KG1 (cell line): ENCODE data around the gene ZNF827.

ENCODE experiments used
- DNase-seq: peaks from one replicate; lab custom pipeline; 2025; lab: John Stamatoyannopoulos, UW

ZNF827 gene

DNA sequence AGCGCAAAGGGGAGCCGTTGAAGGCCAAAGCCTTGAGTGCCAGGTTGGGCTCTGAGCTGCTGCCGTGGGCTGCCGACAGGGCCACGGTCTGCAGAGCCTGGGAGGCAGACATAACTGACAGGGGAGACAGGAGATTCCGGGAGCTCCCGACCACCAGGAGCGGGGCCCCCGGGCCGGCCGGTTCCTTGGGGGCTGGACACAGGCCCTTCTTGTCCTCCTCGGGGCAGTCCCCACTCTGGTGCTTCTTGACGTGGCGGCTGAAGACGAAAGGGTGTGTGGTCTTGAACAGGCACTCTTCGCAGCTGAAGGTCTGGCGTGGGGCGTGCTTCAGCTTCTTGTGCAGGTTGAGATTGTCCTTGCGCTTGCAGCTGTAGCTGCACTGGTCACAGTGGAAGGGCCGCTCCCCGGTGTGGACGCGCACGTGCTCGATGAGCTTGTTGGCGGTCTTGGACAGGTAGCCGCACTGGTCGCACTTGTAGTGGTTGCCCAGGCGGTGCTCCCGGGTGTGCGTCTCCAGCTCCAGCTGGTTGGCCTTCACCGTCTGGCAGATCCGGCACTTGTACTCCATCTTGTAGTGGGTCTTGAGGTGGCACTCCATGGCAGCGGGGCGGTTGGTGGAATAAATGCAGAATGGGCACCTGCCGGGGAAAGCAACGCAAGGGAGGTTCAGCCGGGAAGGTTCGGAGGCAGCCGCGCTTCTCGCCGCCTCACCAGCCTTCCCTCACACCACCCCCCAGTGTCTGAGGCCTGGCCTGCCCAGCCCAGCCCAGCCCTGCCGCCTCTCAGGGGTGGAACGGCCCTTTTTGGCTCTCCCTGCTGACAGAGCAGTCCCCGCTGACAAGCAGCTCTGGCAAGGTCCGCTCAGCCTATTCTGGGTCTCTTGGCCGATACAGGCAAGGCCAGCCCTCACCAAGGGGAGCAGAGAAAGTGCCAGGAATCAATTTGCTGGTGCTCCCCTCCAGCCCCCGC lies 177.4 kb downstream of the ZNF827 start:
- DNase-seq, result no peak

DNA sequence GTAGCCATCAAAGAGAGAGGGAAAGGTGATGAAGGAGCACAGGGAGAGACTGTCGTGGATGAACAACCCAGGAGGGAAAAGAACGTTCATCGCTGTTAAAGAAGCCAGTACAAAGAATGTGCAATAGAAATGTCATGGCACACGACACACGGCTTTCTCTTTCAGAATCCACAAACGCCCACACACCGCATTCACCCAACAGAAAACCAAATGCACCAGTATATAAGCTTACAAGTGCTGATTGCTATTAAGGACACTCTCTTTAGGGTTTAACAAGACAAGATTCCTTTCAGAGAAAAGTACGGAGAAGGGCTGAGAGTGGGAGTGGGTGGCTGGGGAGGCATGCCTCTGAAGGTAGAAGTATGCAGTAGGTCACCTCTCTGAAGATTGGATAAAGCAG lies 178.4 kb downstream of the ZNF827 start:
- DNase-seq, result no peak

DNA sequence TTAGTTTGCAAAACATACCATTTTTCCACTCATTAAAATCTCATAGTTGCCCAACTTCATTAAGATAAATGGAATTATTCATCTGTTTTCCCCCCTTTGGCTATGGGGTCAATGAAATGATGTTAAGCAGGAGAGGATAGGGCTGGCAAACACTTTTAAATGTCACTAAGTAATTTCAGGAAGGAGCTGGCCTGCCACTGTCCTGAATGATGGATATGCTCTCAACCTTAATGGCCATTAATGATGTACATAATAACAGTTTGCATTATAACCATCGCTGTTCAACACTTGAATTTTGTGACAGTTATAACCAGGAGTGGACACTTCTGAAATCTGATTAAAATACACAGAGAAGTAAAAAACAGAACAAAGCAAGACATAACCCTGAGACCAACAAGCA lies 181.4 kb downstream of the ZNF827 start:
- no peak for DNase-seq

DNA sequence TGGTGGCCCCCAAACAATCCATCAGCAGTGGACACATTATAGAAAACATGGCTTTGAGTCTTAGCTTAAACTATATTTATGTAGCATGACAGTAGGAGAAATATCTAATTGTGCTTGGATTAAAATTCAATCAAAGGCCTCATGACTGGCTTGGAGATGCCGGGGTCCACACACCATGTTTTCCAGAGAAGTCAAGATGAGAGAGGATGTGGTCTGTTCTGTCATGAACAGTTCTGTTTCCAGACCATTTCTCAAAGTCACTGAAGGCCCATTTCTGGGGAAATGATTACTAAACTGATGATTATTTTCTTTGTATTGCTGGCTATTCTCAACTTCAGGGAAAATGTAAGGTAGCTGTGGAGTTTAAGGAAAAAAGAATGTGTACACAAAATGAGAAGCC lies 182.4 kb downstream of the ZNF827 start:
- DNase-seq, result no peak

DNA sequence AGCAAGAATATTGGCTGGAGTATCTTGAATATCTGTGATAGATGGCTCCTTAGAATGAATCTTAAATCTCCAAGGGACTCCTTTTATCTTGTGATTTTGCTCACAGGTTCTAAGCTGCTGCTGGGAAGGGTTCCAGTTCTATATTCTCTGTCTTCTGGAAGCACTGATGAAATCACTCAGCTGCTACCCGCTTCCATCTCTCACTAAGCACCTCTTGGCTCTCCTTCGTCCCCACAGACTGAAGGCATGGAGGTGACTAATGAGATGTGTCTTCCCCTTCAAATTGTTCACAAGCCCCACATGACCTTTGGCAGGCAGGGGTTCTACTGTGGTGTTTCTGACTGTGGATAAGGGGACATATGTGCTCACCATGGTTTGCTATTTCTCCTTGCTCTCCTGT lies 182.8 kb downstream of the ZNF827 start:
- no peak for DNase-seq

DNA sequence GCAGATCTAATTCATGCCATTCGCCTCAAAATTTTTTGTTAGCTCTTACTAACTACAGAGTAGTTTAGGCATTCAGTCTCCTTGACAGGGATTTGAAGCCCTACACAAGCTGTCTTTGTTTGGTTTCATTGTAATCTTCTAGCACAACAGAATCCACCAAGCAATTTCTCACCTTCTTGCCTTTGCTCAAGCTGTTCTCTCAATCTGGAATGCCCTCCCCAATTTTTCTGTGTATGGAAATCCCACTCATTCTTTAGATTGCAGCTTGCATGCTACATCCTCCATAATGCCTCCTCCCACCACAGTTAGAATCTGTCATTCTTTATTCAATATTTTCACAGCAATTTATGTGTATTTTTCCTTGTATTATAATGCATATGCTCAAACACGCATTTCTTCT lies 195.0 kb downstream of the ZNF827 start:
- no peak for DNase-seq

DNA sequence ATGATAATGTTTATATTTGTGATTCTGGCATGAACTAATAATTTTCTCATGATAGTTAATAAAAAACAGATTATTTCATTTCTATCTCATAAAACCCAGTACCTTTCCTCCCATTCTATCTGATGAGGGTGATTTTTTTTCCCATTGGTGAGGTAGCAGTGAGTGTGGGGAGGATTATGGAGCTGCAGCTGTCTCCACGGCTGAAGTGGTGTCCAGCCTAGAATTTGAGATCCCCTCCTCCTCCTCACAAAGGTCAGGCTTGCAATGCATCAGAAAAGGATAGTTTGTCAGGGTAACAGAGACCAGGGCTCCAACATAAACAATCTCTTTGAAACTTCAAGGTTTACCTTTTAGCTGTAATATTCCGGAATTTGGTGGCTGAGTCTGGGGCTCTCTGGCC lies 197.8 kb downstream of the ZNF827 start:
- DNase-seq, result no peak

DNA sequence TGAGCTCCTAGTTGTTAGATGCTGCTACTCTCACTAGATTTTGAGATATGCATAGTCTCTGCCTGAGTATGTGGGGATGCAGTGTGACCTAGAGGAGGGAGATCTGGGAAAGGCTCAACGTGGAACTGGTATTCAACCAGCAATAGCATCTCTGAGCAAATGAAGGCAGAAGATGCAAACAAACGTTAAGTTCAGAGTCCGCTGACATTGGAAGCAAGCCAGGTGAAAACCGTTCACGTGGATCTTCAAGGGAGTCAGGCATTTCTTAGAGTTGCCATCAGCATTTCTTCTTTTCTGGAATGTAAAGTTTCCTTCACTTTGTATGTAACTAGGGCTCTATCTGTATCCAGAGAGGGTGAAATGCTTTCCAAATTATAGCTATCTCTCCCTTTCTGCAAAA lies 198.8 kb downstream of the ZNF827 start:
- DNase-seq, result no peak

DNA sequence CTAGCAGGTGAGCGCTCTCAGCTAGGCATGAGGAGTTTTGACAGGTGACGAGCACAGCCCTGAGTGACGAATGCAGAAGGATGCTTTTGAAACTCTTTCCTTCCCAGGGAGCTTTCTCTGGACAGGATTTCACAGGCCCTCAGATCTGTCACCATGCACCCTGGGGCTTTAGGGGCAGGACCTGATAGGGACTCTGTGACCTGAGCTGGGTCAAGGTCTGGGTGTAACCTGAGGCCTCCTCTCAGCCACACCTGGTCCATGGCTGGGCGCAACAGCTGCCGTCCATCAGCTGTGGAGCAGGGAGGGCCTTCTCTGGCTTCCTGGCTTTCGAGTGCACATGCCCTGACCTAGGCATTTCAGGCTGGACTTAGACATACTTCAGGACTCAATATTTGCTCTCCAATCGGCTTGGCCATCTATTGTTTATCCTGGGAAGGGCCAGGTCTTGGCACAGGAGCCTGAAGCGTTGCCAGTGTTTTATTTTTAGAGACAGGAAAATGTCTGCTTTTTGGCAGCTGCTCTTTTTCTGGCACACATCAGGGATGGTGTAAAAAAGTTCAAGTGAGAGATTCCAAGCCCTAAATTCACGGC lies 202.3 kb downstream of the ZNF827 start:
- no peak for DNase-seq

DNA sequence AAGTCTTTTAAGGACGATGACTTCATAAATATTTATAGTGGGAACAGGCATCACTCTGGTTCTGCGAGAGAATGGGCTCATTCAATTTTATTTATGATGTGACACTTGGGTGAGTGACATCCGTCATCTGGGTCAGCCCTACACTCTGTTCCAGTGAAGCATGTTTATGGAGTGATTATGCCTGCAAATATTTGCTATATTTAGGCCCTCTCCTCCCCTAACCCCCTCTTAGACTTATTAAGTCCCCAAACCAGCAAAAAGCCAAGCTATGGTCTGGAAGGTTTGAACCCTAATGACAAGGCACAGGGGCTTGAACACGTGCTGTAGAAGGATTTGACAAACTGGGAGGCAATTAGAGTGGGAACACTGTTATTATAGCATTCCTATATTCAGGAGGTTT lies 202.8 kb downstream of the ZNF827 start:
- no peak for DNase-seq

DNA sequence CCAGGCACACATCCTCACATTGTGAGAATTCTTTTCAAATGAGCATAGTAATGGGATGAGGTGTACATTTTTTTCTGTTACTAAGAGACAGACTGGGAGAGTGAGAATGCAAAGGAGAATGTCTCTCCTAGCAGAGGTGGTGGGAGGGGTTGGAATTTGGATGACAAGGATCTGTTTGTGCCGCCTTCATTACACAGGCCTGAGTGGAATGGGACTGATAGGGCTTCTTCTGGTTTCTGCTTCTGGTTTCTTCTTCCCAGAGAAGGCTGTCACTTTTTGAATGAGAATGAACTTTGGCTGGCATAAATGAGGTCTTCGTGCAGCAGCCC lies 203.3 kb downstream of the ZNF827 start:
- no peak for DNase-seq

DNA sequence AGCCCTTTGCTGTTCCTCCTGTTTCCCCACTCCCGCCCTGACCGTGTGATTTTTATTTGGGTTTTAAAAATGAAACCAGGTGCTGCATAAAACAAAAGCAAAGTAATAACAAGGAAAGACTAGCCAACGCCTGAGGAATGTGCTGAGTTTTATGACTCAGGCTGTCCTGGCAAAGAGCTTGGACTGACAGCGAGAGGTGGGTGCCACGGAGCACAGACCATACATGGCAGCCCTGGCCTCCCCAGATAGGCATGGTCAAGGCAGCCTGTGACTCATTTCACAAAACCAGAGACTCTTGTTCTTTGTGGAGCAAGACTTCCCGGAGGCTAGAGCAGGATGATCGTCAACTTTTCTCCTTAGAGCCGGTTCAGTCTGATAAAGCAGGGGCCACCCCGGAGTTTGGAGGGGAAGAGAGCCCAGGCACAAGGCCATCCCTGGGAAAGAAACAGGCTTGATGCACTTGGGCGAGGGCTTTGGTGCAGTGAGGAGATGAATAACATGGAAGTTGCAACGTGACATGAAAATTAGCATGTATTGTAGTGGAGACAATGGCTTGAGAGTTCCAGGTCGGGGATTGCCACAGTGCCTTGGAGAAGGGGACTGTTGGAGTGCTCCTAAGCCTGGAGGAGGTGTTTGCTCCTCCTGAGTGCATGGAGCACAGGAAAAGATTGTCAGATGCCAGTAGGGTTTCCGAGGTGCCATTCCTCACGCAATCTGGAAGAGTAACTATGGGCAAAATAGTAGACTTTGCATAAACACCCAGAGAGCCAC lies 203.9 kb downstream of the ZNF827 start:
- DNase-seq, result no peak

DNA sequence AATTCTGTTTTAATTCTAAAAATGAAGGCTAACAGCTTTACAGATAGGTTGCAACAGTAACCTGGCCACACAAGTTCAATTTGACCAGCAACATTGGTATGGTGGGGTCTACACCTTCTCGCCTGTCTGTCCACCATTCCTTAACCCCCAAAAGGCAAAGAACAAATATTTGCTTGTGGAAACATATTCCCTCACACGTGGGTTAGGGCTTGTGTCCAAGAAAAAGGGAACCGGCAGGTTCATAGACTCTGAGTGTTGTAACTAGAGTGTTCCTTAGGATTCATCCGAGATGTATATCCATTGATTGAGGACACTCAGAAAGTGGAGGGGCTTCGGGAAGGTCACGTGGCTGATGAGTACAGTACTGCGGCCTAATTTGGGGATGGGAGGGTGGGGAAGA lies 204.6 kb downstream of the ZNF827 start:
- no peak for DNase-seq

DNA sequence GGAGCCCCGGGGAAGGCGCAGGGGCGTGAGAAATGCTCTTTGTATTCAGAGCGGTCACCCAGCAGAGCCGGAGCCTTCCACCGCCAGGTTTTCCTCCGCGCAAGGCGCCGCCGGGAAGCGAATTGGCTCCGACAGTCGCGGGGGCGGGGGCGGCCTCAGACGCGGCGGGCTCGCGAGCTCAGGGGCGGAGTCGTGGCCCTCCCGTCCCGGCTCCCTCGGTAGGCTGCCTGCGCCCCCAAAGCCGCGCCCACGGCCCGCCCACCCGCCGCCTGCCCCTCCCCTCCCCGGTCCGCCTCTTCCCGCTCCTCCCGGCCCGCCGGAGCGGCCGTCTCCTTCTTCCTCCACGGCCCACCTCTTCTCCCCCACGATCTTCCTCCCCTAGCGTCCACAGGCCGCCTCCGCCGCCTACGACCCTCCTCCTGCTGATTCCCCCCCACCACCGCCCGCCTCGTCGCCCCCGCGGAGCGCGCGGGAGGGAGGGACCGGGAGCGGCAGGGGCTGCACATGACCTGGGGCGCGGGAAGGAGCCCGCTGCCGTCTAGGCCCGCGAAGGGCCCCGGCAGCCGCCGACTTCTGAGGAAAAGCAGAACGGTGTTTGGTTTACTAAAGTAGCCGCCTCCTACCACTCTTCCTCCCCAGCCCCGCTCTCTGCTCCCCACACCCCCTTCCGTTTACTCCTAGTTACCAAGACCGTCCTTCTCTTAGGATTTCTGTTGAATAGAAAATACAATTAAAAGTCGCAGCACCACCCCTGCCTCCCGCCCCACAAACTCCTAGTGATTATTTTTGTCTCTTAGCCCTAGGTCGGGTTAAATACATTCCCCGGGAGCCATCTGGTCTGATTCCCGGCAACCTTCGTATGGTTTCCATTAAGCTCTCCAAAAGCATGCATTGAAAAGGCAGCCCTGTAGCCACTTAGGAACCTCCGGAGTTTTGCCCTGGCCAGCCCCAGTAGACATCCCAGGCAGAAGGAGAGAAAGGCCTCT lies 205.4 kb downstream of the ZNF827 start:
- peak; percentile 3 for DNase-seq

DNA sequence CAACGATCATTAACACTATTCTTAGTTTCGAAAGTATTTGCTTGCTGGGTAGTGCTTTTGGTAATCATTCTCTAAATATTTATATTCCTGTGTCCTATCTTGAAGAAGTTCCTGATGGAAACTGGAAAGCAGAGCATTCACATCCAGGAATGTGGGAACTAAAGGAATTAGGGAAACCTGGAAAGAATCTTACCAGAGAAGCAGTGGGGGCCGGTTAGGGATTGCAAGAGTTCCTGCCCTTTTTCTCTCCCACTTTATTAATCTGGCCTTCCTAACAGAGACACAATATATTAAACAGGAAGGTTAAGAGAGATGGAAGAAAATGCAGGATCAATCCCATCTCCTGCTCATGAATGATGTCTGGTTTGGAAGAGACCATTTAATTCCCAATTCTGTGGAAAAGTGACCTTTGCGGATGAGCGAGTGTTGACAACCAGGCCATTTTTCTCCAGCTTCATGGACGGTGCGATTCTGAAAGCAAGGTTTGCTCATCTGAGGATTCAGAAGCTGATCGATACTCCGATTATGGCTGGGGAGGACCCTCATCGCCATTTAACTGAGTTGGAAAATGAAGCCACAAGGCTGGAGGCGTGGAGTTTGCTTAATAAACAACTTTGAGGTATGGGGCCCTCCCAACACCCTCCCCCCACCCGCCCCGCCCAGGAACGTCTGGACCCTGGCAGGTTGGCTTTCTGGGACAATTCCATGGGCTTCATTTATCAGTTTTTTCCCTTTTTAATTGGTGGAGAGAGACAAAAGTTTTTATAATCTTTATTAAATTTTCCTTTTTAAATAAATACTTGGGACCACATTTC lies 206.4 kb downstream of the ZNF827 start:
- DNase-seq, result no peak

DNA sequence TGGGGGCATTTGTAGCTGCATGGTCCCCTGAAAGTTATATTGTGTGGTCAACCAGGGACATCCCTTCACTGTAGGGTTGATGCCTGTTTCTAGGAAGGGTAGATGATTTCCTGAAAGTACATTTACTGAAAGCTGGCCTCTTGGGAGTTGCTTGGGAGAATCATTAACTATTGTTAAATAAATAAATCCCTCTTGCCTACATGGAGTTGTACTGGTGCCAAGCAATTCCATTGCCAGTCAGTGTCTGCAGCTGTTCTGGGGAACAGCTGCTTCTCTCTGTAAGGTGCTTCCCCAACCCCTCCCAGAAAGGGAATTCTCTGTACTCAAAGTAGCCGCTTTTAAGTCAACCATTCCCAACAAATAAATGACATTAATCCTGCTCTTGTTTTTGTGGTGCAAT lies 207.6 kb downstream of the ZNF827 start:
- no peak for DNase-seq

DNA sequence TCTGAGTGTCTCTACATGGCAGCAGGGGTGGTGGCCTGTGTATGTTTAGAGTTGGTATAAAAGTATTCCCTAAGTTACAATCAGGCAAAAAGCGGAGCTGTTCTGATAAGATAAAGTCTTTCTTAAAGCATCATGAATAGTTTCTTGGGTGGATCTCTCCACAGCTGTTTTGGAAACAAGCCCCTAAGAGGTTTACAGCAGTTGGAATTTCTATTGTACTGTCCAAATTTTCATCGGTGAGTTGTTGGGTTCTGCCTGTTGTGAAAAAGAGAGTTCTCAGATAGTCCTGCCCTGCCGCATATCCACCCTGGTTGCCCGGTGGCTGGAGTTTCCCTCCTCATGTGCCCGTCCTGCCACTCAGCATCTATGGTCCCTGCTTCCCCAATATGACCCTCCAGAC lies 208.6 kb downstream of the ZNF827 start:
- no peak for DNase-seq

DNA sequence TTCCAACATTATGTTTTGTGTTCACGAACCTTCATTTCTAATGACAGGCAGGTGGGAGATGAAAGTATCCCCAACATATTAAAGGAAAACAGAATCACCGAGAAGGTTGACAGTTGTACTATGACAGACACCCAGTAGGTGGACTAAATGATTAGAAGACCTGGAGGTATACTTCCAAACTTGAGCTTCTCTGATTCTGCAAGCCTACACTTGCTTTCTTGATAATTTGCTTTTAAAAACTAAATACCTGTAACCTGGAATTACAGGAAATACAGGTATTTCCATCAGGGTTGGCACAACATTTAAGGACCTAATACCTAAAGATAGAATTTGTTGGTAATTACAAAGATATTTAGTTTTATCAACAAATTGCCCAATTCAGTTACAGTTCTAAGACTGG lies 215.3 kb downstream of the ZNF827 start:
- DNase-seq, result no peak

DNA sequence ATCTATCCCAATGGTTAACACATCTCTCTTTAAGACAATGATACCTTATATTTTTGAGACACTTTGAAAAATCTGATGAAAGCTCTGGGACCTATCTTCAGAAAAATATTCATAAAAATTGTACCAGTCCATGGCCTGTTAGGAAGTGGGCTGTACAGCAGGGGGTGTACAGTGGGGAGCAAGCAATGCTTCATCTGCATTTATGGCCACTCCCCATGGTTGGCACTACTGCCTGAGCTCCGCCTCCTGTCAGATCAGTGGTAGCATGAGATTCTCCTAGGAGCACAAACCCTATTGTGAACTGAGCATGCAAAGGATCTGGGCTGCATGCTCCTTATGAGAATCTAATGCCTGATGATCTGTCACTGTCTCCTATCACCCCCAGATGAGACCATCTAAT lies 216.1 kb downstream of the ZNF827 start:
- no peak for DNase-seq

DNA sequence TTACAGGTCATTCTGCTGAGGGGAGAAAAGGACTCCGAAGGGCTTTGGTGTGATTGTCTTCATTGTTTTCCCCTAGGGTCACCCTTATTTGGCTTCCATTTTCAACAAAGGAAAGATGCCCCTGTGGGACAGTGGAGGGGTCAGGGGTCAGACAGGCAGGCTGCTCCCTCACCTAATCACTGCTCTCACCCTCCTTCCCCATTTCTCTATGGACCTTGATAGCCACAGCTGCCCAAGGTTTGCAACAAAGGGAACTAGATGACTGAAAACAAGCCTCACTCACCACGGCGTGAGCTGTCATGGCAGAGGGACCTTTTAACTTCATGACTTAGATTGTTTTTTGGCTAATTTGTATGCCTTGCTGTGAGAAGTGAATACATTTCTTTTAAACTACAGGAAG lies 218.0 kb downstream of the ZNF827 start:
- no peak for DNase-seq
